EL (cell line): ENCODE results near the gene ZNF76.

Experiments
- DNase-seq: peaks from one replicate; pipeline ENCODE4 v3.0.0-alpha.2; 2016

The ZNF76 gene

GRCh38 chr6:35238843-35239289 is 20.7 kb upstream of the ZNF76 start:
- DNase-seq = no peak

- DNase-seq = no peak
Observed at GRCh38 chr6:35239581-35239980, 20.0 kb upstream of the ZNF76 start.

- DNase-seq = peak; percentile 55
Observed at GRCh38 chr6:35240838-35241801, 18.4 kb upstream of the ZNF76 start.

GRCh38 chr6:35242486-35242885 is 17.0 kb upstream of the ZNF76 start:
- no peak for DNase-seq

GRCh38 chr6:35242906-35243305 is 16.6 kb upstream of the ZNF76 start:
- no peak for DNase-seq

GRCh38 chr6:35243386-35243958 is 16.1 kb upstream of the ZNF76 start:
- no peak for DNase-seq

GRCh38 chr6:35244551-35244950 is 15.0 kb upstream of the ZNF76 start:
- DNase-seq = no peak

GRCh38 chr6:35247642-35248231 is 11.8 kb upstream of the ZNF76 start:
- DNase-seq = no peak

GRCh38 chr6:35248300-35248699 is 11.2 kb upstream of the ZNF76 start:
- DNase-seq = peak; percentile 39

GRCh38 chr6:35248965-35249364 is 10.6 kb upstream of the ZNF76 start:
- no peak for DNase-seq

- DNase-seq = no peak
Observed at GRCh38 chr6:35251949-35252348, 7.6 kb upstream of the ZNF76 start.

- DNase-seq = no peak
Observed at GRCh38 chr6:35253249-35253648, 6.3 kb upstream of the ZNF76 start.

- no peak for DNase-seq
Observed at GRCh38 chr6:35258336-35258735, 1.2 kb upstream of the ZNF76 start.

- no peak for DNase-seq
Observed at GRCh38 chr6:35258858-35259193, 709 bp upstream of the ZNF76 start.

- DNase-seq = peak; percentile 54
Observed at GRCh38 chr6:35259948-35260590, 534 bp downstream of the ZNF76 start.

GRCh38 chr6:35260591-35261570 is 1.3 kb downstream of the ZNF76 start:
- no peak for DNase-seq

- peak; percentile 54 for DNase-seq
Observed at GRCh38 chr6:35262596-35262995, 3.1 kb downstream of the ZNF76 start.

- no peak for DNase-seq
Observed at GRCh38 chr6:35264550-35265274, 5.2 kb downstream of the ZNF76 start.

- no peak for DNase-seq
Observed at GRCh38 chr6:35265523-35265922, 6.0 kb downstream of the ZNF76 start.

- no peak for DNase-seq
Observed at GRCh38 chr6:35267446-35267845, 7.9 kb downstream of the ZNF76 start.

GRCh38 chr6:35267897-35268296 is 8.4 kb downstream of the ZNF76 start:
- DNase-seq = no peak

GRCh38 chr6:35272005-35272404 is 12.5 kb downstream of the ZNF76 start:
- DNase-seq = no peak
